ENCODE measurements around the gene SCRT2.
A peak's percentile ranks its signal among the peaks of the same experiment; 100 is the strongest.

SCRT2 gene

DNA sequence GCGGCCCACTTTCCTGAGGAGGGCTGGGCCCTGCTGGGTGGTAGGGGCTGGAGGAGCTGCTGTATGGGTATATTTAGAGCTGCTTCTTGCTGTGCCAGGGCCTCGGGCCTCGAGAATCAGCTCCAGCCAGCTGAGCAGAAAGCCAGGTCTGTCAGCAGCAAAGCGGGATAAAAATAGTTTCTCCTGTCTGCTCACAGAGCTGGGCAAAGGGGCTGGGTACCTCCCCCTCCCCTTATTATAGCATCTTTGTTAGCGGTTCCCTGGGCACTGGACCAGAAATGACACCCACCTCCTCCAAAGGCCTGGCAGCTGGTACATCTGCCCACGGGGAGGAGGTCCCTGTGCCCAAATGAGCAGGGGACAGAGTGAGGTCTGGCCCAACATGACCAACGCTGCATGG lies 6.0 kb downstream of the SCRT2 start:
- no peak for DNase-seq

DNA sequence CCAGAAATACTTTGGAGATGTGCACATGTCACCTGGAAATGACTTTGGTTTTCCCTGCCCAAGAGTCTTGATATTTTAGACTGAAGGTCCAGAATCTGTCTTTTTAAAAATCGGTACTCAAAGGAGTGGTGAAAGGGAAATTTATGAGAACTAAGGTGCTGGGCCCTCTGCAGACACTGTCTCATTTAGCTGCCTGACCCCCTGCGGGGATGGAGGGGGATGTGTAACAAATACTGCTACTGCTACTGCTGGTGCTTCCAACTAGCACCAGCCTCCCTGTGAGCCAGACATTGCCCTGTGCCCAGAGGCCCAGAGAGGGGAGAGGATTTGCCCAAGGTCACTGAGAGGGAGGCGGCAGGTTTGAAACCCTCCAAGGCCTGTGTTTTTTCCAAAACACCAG lies 7.0 kb downstream of the SCRT2 start:
- no peak for DNase-seq

GRCh38 chr20:668050-668449 lies 7.6 kb downstream of the SCRT2 start:
- no peak for DNase-seq

GRCh38 chr20:667351-668034 lies 8.1 kb downstream of the SCRT2 start:
- DNase-seq, result peak; percentile 74 to 77

GRCh38 chr20:666877-667276 lies 8.7 kb downstream of the SCRT2 start:
- DNase-seq, result no peak

GRCh38 chr20:665276-665675 lies 10.3 kb downstream of the SCRT2 start:
- DNase-seq, result no peak

GRCh38 chr20:664576-664975 lies 11.0 kb downstream of the SCRT2 start:
- DNase-seq, result no peak

- DNase-seq, result no peak
These were observed 11.5 kb downstream of the SCRT2 start for GRCh38 chr20:664151-664550.

GRCh38 chr20:663315-664090 lies 12.1 kb downstream of the SCRT2 start:
- DNase-seq, result peak in 1 of 2 donors; percentile 41

DNA sequence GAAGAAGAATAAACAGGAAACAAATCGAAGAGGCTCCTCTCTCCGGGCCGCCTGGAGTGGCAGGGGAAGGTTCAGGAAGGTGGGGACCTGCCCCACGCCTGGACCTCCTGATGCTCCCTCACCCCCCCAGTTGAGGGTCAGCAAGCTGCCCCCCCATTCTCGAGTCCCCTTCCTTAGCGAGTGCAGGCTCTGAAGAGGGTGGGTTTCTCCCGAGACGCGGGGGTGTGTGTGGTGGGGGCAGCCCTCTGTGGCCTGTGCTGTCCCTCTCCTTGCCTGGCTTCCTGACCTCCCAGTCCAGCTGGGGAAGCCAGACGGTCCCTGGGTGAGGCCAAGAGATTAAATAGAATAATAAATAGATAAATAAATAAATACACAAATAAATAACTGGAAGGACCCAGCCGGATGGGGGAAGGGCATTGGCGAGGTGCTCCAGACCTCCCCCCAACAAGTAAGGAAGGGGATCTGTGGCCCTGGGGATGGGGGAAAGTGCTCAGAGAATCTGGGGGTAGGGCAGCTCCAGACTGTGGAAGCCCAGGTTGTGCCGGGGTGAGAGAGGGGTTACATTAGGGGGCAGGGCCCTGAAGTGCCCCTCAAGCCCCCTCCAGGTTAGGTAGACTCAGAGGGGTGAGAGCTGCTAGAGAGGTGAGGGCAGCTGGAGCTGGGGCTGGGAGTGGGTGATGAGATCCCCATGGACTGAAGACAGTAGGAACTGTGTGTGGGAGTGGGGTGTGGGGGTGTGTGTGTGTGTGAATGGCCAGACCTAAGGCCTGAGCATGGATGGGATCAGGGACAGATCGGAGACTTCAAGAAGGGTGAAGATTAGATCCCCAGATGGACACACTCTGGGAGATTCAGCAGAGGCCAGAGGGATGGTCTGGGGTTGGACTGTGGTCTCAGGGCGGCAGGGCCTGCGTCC lies 13.1 kb downstream of the SCRT2 start:
- DNase-seq, result no peak

DNA sequence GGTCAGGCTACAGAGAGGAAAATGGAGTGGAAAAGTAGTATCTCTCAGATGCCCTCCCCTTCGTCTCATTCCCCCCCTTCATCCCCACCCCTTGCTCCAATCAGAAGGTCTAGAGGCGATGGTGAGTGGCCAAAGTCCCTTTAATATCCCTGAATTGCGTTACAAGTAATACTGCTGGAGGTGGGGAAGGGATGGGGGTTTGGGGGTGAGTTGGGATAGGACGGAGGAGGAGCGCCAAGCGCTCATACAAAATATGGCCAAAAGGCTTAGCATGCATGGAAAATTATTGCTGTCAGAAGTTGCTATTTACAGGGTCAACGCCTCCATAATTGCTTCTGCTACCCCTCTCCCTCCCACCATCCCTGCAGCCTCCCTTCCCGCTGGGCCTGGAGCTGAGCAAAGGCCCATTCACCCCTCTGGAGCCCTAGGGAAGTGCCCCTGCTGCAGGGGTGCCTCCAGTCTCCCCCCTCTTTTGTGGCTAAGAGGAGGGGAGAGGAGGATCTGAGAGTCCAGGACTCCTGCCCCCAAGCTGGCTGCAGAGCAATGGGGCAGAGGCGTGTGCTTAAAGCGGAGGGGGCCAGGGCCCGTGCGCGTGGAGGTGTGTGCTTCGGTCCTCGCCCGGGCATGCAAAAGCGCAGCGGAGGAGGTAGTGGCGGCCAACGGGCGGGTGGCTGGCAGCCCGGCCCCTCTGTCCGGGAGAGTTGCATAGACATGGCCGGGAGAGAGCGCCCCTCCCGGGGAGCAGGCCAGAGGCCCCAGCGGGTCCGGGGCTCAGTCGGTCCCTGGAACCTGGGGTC lies 13.9 kb downstream of the SCRT2 start:
- DNase-seq, result no peak

DNA sequence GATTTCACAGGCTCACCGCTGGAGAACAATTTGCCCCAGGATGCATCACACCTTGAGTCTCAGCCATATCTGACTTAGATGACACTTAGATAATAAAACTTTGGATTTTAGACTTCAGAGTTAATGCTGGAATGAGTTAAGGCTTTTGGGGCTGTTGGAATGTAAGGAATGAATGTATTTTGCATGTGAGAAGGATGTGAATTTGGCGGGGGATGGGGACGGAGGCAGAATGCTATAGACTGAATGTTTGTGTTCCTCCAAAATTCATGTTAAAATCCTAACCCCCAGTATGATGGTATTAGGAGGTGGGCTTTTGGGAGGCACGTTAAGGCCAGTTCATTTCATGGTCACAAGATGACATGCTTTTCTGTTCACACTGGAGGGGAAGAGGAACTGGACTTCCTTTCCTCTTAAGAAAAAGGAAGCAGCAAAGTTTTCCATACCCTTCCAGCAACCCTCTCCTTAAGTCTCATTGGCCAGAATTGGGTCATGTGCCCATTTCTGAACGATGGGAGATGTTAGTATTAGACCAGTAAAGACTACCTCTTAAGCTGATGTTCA lies 16.8 kb downstream of the SCRT2 start:
- DNase-seq, result no peak

DNA sequence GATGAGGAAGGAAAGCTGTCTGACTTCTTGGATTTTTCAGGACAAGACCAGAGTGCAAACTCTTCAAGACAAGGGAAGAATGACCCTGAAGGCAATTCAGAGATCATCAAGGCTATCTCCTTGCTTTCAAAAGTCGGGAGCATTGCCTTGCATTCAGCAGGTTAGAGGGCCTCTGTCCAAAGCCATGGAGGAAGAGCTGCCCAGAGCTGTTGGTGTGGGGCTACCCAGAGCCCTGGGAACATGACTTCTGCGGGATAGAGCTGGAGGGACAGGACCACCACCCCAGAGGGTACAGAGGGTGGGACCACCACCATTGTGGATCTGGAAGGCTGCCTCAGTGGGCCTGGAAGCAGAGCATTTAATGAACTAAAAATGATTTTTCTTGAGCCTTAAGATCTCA lies 17.4 kb downstream of the SCRT2 start:
- DNase-seq, result no peak

- DNase-seq, result no peak
These were observed 19.6 kb downstream of the SCRT2 start for GRCh38 chr20:655726-656624.

GRCh38 chr20:654417-654750 lies 21.2 kb downstream of the SCRT2 start:
- no peak for DNase-seq

DNA sequence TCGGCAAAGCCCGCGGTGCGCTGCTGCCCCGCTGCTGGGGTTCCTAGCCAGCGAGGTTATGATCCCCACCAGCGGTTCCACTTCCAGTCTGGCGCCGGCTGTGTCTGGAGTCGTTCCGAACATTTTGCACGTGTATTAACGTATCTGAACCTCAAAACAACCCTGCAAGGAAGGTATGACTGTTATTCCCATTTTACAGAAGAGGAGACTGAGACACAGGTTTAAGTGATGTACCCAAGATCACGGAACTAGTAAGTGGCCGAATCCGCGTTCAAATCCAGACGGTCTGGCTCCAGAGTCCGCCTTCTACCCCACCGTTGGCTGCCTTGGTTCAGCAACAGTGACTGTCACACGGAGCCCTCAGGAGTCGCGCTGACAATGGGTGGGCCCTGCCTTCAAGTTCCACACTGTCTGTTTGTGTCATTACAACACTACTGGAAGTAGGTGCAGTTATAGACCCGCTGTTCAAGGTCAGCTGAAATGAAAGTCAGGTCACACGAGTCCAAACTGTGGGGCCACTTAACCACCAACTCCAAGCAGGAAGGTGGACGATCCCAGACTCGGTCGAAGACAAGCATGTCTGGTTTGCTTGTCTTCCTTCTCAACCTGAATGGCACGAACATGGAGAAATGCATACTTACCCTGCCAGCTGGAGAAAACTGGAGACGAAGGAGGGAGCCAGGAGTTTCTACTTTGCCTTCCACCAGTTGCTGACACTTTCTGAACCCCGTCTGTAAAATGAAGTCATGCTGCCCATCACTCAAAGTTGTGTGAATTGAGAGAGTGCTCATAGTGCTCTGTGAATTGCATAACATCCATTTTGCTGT lies 21.8 kb downstream of the SCRT2 start:
- DNase-seq, result no peak

- DNase-seq, result peak; percentile 85 to 89
These were observed 22.5 kb downstream of the SCRT2 start, which contains the start of gene SRXN1 for GRCh38 chr20:653110-653589. Gene SRXN1, minus strand, starts transcription at chr20:653200. Its CDS starts 15 bp downstream, at chr20:653185.

DNA sequence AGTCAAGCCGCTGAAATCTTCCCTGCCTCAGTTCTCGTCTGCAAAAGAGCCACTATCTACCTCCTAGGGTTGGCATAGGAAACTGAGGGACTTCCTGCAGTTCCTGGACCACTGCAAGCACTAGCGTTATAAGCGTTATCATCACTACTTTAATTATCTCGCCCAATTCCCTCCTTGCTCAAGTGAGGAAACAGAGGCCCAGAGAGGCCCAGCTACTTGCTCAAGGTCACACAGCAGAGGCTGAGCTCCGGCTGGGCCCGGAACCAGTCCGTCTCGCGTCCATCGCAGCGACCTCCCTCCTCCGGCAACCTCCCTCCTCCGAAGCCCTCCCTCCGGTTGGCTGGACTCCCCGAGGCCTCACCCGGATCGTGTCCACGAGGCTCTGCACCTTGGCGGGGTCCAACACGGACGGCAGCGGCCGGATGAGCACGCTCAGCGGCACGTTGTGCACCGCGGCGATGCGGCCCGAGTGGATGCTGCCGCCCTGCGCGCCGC lies 22.9 kb downstream of the SCRT2 start:
- DNase-seq, result peak in 1 of 2 donors; percentile 27

GRCh38 chr20:651713-652614 lies 23.6 kb downstream of the SCRT2 start:
- peak; percentile 20 to 24 for DNase-seq

Data from stimulated activated CD4-positive, alpha-beta T cell treated with anti-CD3 and anti-CD28 coated beads, Interleukin-2, amount 100 ng/mL, for 24 hours (primary cell).